PFSK-1 (cell line): ENCODE data around the gene OR2W1.

ENCODE experiments used
- FOXP2 ChIP-seq: optimal IDR thresholded peaks from 2 replicates; pipeline ENCODE3; 2011; ENCODE audit warnings: borderline replicate concordance, control low read depth, inconsistent platforms; ENCODE audit not compliant: insufficient read depth; ENCODE audit errors: extremely low read length, extremely low read depth
- POLR2AphosphoS5 ChIP-seq: IDR thresholded peaks from 2 replicates; pipeline ENCODE4 v1.6.1; 2012; ENCODE audit warnings: low read depth, mild to moderate bottlenecking, control low read depth, low read length, moderate library complexity
- REST ChIP-seq, 2 experiments: IDR thresholded peaks; 2 replicates each; pipeline versions ENCODE4 v1.6.1 to v1.8.0; 2011 to 2012; ENCODE audit warnings: low read depth in 2 of 2, low read length in 2 of 2, control low read depth in 1 of 2, inconsistent platforms in 1 of 2, mild to moderate bottlenecking in 1 of 2, moderate library complexity in 1 of 2; ENCODE audit not compliant: insufficient read depth in 1 of 2
- SIN3A ChIP-seq: IDR thresholded peaks from 2 replicates; pipeline ENCODE4 v1.6.1; 2012; ENCODE audit warnings: mild to moderate bottlenecking, low read length, moderate library complexity, borderline replicate concordance; ENCODE audit not compliant: insufficient read depth
- TAF1 ChIP-seq: IDR thresholded peaks from 2 replicates; pipeline ENCODE4 v1.6.1; 2012; ENCODE audit warnings: low read length, control low read depth, borderline replicate concordance; ENCODE audit not compliant: insufficient read depth

OR2W1 gene

GRCh38 chr6:29016559-29017427, 28.2 kb downstream of the OR2W1 start:
- peak; percentile 34 for TF ChIP-seq FOXP2
- TF ChIP-seq REST (IDR thresholded peaks at IDR 0.05; ENCODE audit: insufficient read depth in 1 of 2, low read depth in 2 of 2, low read length in 2 of 2) = no peak

GRCh38 chr6:29014729-29015608, 30.0 kb downstream of the OR2W1 start:
- no peak for TF ChIP-seq FOXP2
- TF ChIP-seq TAF1 = no peak
- no peak for TF ChIP-seq REST (IDR thresholded peaks at IDR 0.05; ENCODE audit: insufficient read depth in 1 of 2, low read depth in 2 of 2, low read length in 2 of 2)
- no peak for TF ChIP-seq POLR2AphosphoS5
- TF ChIP-seq SIN3A = no peak

GRCh38 chr6:29011276-29011734, 33.7 kb downstream of the OR2W1 start:
- TF ChIP-seq SIN3A = no peak
- no peak for TF ChIP-seq FOXP2
- no peak for TF ChIP-seq POLR2AphosphoS5
- no peak for TF ChIP-seq REST (IDR thresholded peaks at IDR 0.05; ENCODE audit: insufficient read depth in 1 of 2, low read depth in 2 of 2, low read length in 2 of 2)
- TF ChIP-seq TAF1 = no peak

- TF ChIP-seq SIN3A = no peak
- TF ChIP-seq POLR2AphosphoS5 = no peak
- TF ChIP-seq TAF1 = no peak
- TF ChIP-seq REST (IDR thresholded peaks at IDR 0.05; ENCODE audit: insufficient read depth in 1 of 2, low read depth in 2 of 2, low read length in 2 of 2) = no peak
- TF ChIP-seq FOXP2 = no peak
These were observed 35.6 kb downstream of the OR2W1 start for GRCh38 chr6:29009358-29009757.
